Activated T-helper 2 cell treated with anti-CD3 and anti-CD28 coated beads, Interferon-gamma antibody, Interleukin-2, Interleukin-4, amounts not matched to agents 10 μg/mL and 5 μg/mL and 100 μg/mL, durations not matched to agents 14 hours and 24 hours and 36 hours (primary cell): ENCODE results near the gene ANKS1A. TPM values are rescaled to one million over a fixed set of nuclear protein-coding genes. Genes with fewer than 3 reads are reported as not detected.
"Not testable (repeated sequence)": the region's sequence is repeated elsewhere in the genome, so short reads cannot be mapped to it uniquely, and the experiment has no call there.

ENCODE experiments used
- DNase-seq: peaks from one replicate; pipeline ENCODE4 v3.0.0; 2021; ENCODE audit warnings: low spot score
- H3K27ac Mint-ChIP-seq: one replicate; pipeline ENCODE4 v1.8.0; 2021; ENCODE audit warnings: mixed read lengths
- H3K27me3 Mint-ChIP-seq: one replicate; pipeline ENCODE4 v1.8.0; 2021; ENCODE audit warnings: low read depth, mixed read lengths
- H3K36me3 Mint-ChIP-seq: one replicate; pipeline ENCODE4 v1.8.0; 2021; ENCODE audit warnings: low read depth, mixed read lengths
- H3K4me1 Mint-ChIP-seq: one replicate; pipeline ENCODE4 v1.8.0; 2021; ENCODE audit warnings: low read depth, mixed read lengths
- H3K4me3 Mint-ChIP-seq: one replicate; pipeline ENCODE4 v1.8.0; 2021; ENCODE audit warnings: low read depth, mild to moderate bottlenecking, moderate library complexity, mixed read lengths
- H3K9me3 Mint-ChIP-seq: one replicate; pipeline ENCODE4 v1.8.0; 2021; ENCODE audit warnings: mixed read lengths
- intact Hi-C: fragments of 100-400 bp; cut with micrococcal nuclease; formaldehyde crosslinking; loops from one replicate; pipeline ENCODE4 v1.15.1; 2023
- total RNA-seq: library from RNA; stranded (reverse); gene quantifications from 2 replicates; pipeline ENCODE4 v1.2.3, GENCODE V29; 2022

ANKS1A gene
- total RNA-seq, 1 donor from 2014 or later = 7.3 TPM

GRCh38 chr6:34888514-34888856 is 570 bp upstream of the ANKS1A start:
- intact Hi-C loops = loop anchor here (1.0 to 10.0 kb wide), 2 partner anchors 94 to 131 kb away; partner anchors contain the start of genes BLTP3A and SNRPC
- H3K4me1 Mint-ChIP-seq = peaks cover 24% of the 10 kb centered on the region
- H3K27ac Mint-ChIP-seq = peak overlapping the region; percentile 96
- no peak for DNase-seq
- peak overlapping the region; percentile 97 for H3K4me3 Mint-ChIP-seq
- peaks cover 11% of the 10 kb centered on the region for H3K27me3 Mint-ChIP-seq
- H3K36me3 Mint-ChIP-seq = peaks cover 22% of the 10 kb centered on the region
- no peaks in the 10 kb centered on the region for H3K9me3 Mint-ChIP-seq

GRCh38 chr6:34890533-34890925 is 1.5 kb downstream of the ANKS1A start:
- peak overlapping the region; percentile 85 for H3K4me3 Mint-ChIP-seq
- H3K4me1 Mint-ChIP-seq = peaks cover 16% of the 10 kb centered on the region
- no peak overlapping the region for H3K27ac Mint-ChIP-seq
- peaks cover 14% of the 10 kb centered on the region for H3K27me3 Mint-ChIP-seq
- no peak for DNase-seq
- H3K9me3 Mint-ChIP-seq = no peaks in the 10 kb centered on the region
- H3K36me3 Mint-ChIP-seq = peaks cover 4% of the 10 kb centered on the region
- intact Hi-C loops = no loop called here

DNA sequence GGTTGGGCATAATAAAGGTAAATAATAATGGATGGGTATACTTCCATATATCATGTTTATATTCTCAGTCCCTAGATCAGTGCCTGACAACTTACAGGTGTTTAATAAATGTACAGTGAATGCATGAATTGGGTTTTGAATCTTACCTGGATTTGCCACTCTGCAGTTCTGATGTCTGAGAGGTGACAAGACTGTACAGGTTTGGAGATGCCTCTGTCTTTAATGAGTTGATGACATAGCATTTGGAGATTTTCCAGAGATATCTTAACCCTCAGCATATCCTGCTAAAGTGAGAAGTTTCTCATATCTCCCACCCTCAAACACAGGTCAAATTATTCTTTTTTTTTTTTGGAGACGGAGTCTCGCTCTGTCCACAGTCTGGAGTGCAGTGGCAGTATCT is 2.2 kb downstream of the ANKS1A start:
- Mint-ChIP-seq H3K4me1 (peaks cover 16% of the 10 kb centered on the region), H3K36me3 (peaks cover 3% of the 10 kb centered on the region), H3K27ac (no peak overlapping the region), H3K4me3 (no peak overlapping the region), H3K27me3 (peaks cover 14% of the 10 kb centered on the region), H3K9me3 (no peaks in the 10 kb centered on the region)
- no peak for DNase-seq
- intact Hi-C loops = no loop called here

DNA sequence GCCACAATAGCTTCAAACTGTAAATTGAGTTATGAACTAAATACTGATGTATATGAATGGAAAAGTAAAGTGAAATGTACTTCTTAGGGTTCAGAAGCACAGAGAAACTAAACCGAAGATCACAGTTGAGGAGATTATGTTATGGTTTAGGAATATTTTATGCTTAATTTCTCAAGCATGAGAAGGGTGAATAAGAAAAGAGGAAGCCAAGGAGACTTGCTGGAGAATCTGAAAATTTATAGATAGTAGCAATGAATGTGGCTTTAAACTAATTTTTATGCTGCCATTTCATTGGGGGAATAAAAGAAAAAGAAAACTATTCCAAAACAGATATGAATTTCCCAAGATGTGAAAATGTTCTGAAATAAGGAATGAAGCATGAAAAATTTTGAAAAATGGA is 5.6 kb downstream of the ANKS1A start:
- H3K27ac Mint-ChIP-seq = no peak overlapping the region
- no peaks in the 10 kb centered on the region for H3K36me3 Mint-ChIP-seq
- peaks cover 14% of the 10 kb centered on the region for H3K27me3 Mint-ChIP-seq
- no peak overlapping the region for H3K4me3 Mint-ChIP-seq
- H3K4me1 Mint-ChIP-seq = peaks cover 9% of the 10 kb centered on the region
- DNase-seq = no peak
- no peaks in the 10 kb centered on the region for H3K9me3 Mint-ChIP-seq
- intact Hi-C loops = no loop called here

DNA sequence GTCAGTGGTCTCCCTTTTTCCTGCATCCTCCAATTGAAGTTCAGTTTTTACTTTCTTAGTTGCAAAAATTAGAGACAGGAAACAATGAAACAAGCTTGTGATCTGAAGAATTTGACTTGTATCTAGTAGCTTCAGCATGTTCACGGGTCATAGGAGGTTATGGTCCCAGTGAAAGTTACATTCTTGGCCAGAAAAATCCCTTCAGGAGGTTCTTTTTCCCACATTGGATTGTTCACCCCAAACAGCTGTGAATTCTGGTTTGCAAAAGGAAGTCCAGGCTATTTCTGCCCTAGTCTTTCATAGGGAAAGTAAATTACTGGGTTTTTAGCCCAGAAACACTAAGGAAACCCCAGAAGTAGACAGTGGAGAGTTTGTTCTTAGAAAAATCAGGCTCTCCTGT is 8.1 kb downstream of the ANKS1A start:
- no peaks in the 10 kb centered on the region for H3K4me1 Mint-ChIP-seq
- H3K27me3 Mint-ChIP-seq = peaks cover 3% of the 10 kb centered on the region
- H3K4me3 Mint-ChIP-seq = no peak overlapping the region
- intact Hi-C loops = no loop called here
- no peaks in the 10 kb centered on the region for H3K36me3 Mint-ChIP-seq
- no peaks in the 10 kb centered on the region for H3K9me3 Mint-ChIP-seq
- no peak for DNase-seq
- H3K27ac Mint-ChIP-seq = no peak overlapping the region

DNA sequence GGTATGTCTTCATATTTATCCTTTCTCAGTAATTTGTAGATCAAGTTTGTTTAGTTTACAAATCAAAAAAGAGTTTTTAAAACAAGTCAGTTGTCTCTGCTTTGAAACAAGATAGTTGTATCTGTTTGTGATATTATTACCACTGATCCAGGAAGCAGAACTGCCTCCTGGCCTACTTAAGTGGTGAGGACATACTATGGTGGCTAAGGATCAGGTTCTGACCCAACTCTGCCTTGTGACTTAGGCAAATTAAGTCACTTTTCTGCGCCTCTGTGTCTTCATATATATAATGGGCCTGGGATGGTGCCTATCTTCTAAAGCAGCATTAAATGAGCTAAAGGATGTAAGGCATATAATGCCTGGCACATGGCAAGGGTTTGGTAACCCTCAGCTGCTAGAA is 8.7 kb downstream of the ANKS1A start:
- H3K27ac Mint-ChIP-seq = no peak overlapping the region
- no peaks in the 10 kb centered on the region for H3K36me3 Mint-ChIP-seq
- peaks cover 3% of the 10 kb centered on the region for H3K27me3 Mint-ChIP-seq
- DNase-seq = no peak
- no peaks in the 10 kb centered on the region for H3K9me3 Mint-ChIP-seq
- H3K4me3 Mint-ChIP-seq = no peak overlapping the region
- intact Hi-C loops = no loop called here
- no peaks in the 10 kb centered on the region for H3K4me1 Mint-ChIP-seq

- H3K36me3 Mint-ChIP-seq, H3K4me1 Mint-ChIP-seq, H3K27ac Mint-ChIP-seq, H3K9me3 Mint-ChIP-seq, DNase-seq, H3K4me3 Mint-ChIP-seq, intact Hi-C loops, H3K27me3 Mint-ChIP-seq: not testable (repeated sequence)
These were observed 10.7 kb downstream of the ANKS1A start for GRCh38 chr6:34899748-34900147.

DNA sequence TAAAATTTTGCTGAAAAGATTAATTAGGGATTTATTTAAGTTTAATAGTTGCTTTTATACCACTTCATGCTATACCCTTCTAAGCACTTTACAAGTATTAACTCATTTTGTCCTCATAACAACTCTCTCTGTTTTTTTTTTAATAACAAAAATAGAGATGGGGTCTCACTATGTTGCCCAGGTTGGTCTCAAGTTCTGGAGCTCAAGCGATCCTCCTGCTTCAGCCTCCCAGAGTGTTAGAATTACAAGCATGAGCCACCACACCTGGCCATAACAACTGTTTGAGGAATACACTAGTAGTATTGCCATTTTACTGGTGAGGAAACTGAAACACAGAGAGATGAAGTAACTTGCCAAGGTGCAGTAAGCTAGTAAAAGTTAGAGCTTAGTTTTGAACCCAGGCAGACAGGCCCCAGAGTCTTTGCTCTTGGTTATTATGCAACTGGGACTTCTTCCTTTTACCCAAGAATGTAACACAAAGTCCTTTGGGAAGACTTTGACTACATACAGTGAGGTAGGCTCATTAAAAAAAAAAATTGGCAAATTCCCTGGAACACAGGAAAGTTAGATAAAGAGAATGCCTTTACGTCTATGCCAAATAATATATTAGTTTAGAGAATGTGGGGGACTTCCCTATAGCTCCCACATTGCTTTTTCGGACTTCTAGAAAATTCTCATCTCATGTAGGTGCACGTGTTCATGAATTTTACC is 11.4 kb downstream of the ANKS1A start:
- Mint-ChIP-seq H3K4me1 (peaks cover 5% of the 10 kb centered on the region), H3K27ac (no peak overlapping the region), H3K9me3 (no peaks in the 10 kb centered on the region), H3K36me3 (no peaks in the 10 kb centered on the region), H3K27me3 (no peaks in the 10 kb centered on the region), H3K4me3 (no peak overlapping the region)
- no peak for DNase-seq
- intact Hi-C loops = no loop called here

DNA sequence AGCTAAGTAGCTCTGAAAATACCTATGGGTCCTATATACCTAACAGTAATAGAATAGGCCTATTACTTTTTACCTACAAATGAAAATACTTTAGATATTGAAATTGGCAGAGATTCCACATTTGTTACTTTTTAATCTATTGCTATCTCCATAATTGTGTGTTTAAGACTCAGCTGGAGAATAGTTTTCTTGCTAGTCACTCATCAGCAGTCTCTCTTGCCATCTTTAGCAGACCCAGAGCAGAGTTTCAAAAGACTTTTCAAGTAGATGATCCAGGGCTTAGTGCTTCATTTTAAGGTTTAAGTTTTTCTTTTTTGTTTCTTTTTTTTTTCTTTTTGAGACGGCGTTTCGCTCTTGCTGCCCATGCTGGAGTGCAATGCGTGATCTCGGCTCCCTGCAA is 12.9 kb downstream of the ANKS1A start:
- Mint-ChIP-seq H3K4me3 (no peak overlapping the region), H3K9me3 (no peaks in the 10 kb centered on the region), H3K27ac (no peak overlapping the region), H3K27me3 (peaks cover 10% of the 10 kb centered on the region), H3K4me1 (peaks cover 5% of the 10 kb centered on the region), H3K36me3 (no peaks in the 10 kb centered on the region)
- intact Hi-C loops = no loop called here
- no peak for DNase-seq

DNA sequence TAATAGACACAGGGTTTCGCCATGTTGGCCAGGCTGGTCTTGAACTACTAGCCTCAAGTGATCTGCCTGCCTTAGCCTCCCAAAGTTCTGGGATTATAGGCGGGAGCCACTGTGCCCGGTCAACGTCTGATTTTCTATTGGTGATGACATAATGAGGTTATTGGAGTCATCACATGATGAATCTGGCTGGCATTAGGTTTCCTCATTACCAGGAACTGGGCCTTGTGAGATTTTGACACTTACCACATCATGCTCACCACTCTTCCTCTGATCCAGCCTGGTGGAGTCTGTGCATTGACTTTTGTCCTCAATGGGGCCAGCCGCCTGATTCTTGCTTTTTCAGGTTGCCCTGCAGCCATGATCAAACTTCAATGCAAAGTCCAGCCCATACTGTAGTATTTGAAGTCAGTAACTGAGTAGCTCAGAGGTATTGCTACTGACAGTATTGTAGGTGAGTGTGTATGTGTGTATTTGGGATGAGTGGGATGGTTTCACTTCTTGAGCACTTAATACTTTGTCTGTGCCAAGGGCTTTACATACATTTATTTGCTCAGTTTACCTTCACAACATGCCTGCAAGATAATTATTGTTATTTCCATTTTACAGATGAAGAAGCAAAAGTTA is 16.0 kb downstream of the ANKS1A start:
- peaks cover 10% of the 10 kb centered on the region for H3K4me1 Mint-ChIP-seq
- H3K27me3 Mint-ChIP-seq = peaks cover 27% of the 10 kb centered on the region
- no peak for DNase-seq
- H3K4me3 Mint-ChIP-seq = no peak overlapping the region
- intact Hi-C loops = no loop called here
- no peak overlapping the region for H3K27ac Mint-ChIP-seq
- H3K9me3 Mint-ChIP-seq = no peaks in the 10 kb centered on the region
- H3K36me3 Mint-ChIP-seq = no peaks in the 10 kb centered on the region

GRCh38 chr6:34906826-34907225 is 17.8 kb downstream of the ANKS1A start:
- intact Hi-C loops = no loop called here
- no peaks in the 10 kb centered on the region for H3K36me3 Mint-ChIP-seq
- DNase-seq = no peak
- H3K4me3 Mint-ChIP-seq = no peak overlapping the region
- peaks cover 17% of the 10 kb centered on the region for H3K4me1 Mint-ChIP-seq
- no peaks in the 10 kb centered on the region for H3K9me3 Mint-ChIP-seq
- H3K27me3 Mint-ChIP-seq = peaks cover 40% of the 10 kb centered on the region
- H3K27ac Mint-ChIP-seq = no peak overlapping the region

DNA sequence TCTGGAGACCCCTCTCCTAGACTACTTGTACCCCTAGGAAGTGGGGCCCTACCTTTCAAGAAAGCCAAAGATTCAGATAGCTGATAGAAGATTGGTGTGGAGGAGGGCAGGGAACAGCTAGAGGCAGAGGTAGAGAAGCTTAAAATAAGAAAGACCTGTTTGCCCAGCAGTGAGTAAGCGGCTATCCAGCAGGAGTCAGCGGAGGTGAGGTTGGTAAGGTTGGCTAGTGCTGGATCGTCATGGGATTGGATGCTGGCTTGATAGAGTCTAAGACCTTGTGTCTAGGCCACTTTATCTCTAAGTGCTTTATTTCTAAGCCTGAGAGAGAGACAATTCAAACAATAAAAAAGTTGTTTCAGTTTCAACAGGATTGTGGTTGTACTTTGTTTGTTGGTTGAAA is 19.1 kb downstream of the ANKS1A start:
- no peak overlapping the region for H3K4me3 Mint-ChIP-seq
- H3K27ac Mint-ChIP-seq = no peak overlapping the region
- H3K9me3 Mint-ChIP-seq = no peaks in the 10 kb centered on the region
- no peak for DNase-seq
- peaks cover 31% of the 10 kb centered on the region for H3K4me1 Mint-ChIP-seq
- H3K27me3 Mint-ChIP-seq = peaks cover 41% of the 10 kb centered on the region
- H3K36me3 Mint-ChIP-seq = no peaks in the 10 kb centered on the region
- intact Hi-C loops = no loop called here

- no peaks in the 10 kb centered on the region for H3K9me3 Mint-ChIP-seq
- no peaks in the 10 kb centered on the region for H3K36me3 Mint-ChIP-seq
- intact Hi-C loops = no loop called here
- peaks cover 34% of the 10 kb centered on the region for H3K4me1 Mint-ChIP-seq
- H3K27me3 Mint-ChIP-seq = peaks cover 41% of the 10 kb centered on the region
- H3K4me3 Mint-ChIP-seq = no peak overlapping the region
- DNase-seq = no peak
- H3K27ac Mint-ChIP-seq = no peak overlapping the region
These were observed 20.3 kb downstream of the ANKS1A start for GRCh38 chr6:34909320-34909883.
